HepG2 (cell line): Measurements from ENCODE around the gene NEURL2. TPM values are rescaled to one million over a fixed set of nuclear protein-coding genes. Genes with fewer than 3 reads are reported as not detected.

Source experiments
- ARHGAP35 ChIP-seq: sonication (generic); formaldehyde crosslinking; IDR thresholded peaks from 2 replicates; pipeline ENCODE4 v1.9.0; 2022; ENCODE audit warnings: mild to moderate bottlenecking, inconsistent platforms, moderate library complexity, missing genetic modification reagents, borderline replicate concordance
- ARNTL ChIP-seq: sonication (generic); formaldehyde crosslinking; IDR thresholded peaks from 2 replicates; pipeline ENCODE4 v1.4.0; 2020; ENCODE audit warnings: mild to moderate bottlenecking, missing genetic modification reagents
- HDAC2 ChIP-seq: sonication (generic); formaldehyde crosslinking; IDR thresholded peaks from 2 replicates; pipeline ENCODE4 v1.4.0; 2020; ENCODE audit warnings: missing genetic modification reagents
- KAT8 ChIP-seq: IDR thresholded peaks from 2 replicates; pipeline ENCODE4 v1.6.1; 2016; ENCODE audit warnings: missing genetic modification reagents, missing compliant biosample characterization
- KDM1A ChIP-seq: IDR thresholded peaks from 2 replicates; pipeline ENCODE4 v1.6.1; 2016; ENCODE audit warnings: missing compliant biosample characterization
- RBFOX2 ChIP-seq: fragments of 200-400 bp; formaldehyde crosslinking; IDR thresholded peaks from 2 replicates; pipeline ENCODE4 v1.6.1; 2017; ENCODE audit warnings: low read depth, mild to moderate bottlenecking, low read length
- RORA ChIP-seq: sonication (generic); formaldehyde crosslinking; IDR thresholded peaks from 2 replicates; pipeline ENCODE4 v1.5.0; 2020; ENCODE audit warnings: mild to moderate bottlenecking, missing genetic modification reagents, moderate library complexity
- SMAD1 ChIP-seq: sonication (generic); formaldehyde crosslinking; IDR thresholded peaks from 2 replicates; pipeline ENCODE4 v1.4.0; 2020; ENCODE audit warnings: missing genetic modification reagents, low read depth, mild to moderate bottlenecking, borderline replicate concordance
- ZNF224 ChIP-seq: sonication (generic); formaldehyde crosslinking; IDR thresholded peaks from 2 replicates; pipeline ENCODE4 v1.5.0; 2020; ENCODE audit warnings: mild to moderate bottlenecking, missing genetic modification reagents
- ZNF296 ChIP-seq: sonication (generic); formaldehyde crosslinking; conservative IDR thresholded peaks from 2 replicates; pipeline ENCODE4 v1.5.0; 2020; ENCODE audit warnings: mild to moderate bottlenecking, missing genetic modification reagents
- ZNF326 ChIP-seq: sonication (generic); formaldehyde crosslinking; IDR thresholded peaks from 2 replicates; pipeline ENCODE4 v1.4.0; 2020; ENCODE audit warnings: missing genetic modification reagents, borderline replicate concordance
- ZNF383 ChIP-seq: sonication (generic); formaldehyde crosslinking; IDR thresholded peaks from 2 replicates; pipeline ENCODE4 v1.4.0; 2020; ENCODE audit warnings: missing genetic modification reagents, mild to moderate bottlenecking, borderline replicate concordance
- ZNF570 ChIP-seq: sonication (generic); formaldehyde crosslinking; IDR thresholded peaks from 2 replicates; pipeline ENCODE4 v1.4.0; 2020; ENCODE audit warnings: mild to moderate bottlenecking, missing genetic modification reagents, borderline replicate concordance
- ZNF672 ChIP-seq: sonication (generic); formaldehyde crosslinking; IDR thresholded peaks from 2 replicates; pipeline ENCODE4 v1.8.1; 2022; ENCODE audit warnings: missing genetic modification reagents
- polyA plus RNA-seq, 8 experiments: library from polyadenylated mRNA; depleted of rRNA in 3 of 8; stranded (reverse) in 7 of 8; unstranded in 1 of 8; fragments of >200 nt; fragmentation: Illumina TruSeq in 4 of 8; extraction: Trizol in 4 of 8; gene quantifications; 2 replicates each; pipeline versions ENCODE4 v1.2.1 to v1.2.3, GENCODE V29; 2011 to 2016; ENCODE audit warnings: low read depth in 4 of 8, missing spikeins in 1 of 8, mixed read lengths in 1 of 8; ENCODE audit not compliant: insufficient read depth in 1 of 8
- total RNA-seq, 5 experiments: library from RNA; depleted of rRNA; stranded (reverse); fragments of >200 nt; fragmentation: Illumina TruSeq; extraction: Trizol; gene quantifications; 2 replicates each; pipeline ENCODE4 v1.2.3, GENCODE V29; 2016; ENCODE audit warnings: low read depth in 1 of 5
- TF ChIP-seq, protein P1 (sequence below), 2 experiments: IDR thresholded peaks; 2 replicates each; pipeline ENCODE4 v1.6.1; 2011 to 2012; ENCODE audit warnings: low read length in 2 of 2, borderline replicate concordance in 1 of 2, low read depth in 1 of 2, mild to moderate bottlenecking in 1 of 2, moderate library complexity in 1 of 2
- TF ChIP-seq, protein P2 (sequence below): sonication (generic); formaldehyde crosslinking; IDR thresholded peaks from 2 replicates; pipeline ENCODE4 v1.4.0; 2020; ENCODE audit warnings: missing genetic modification reagents, borderline replicate concordance
- TF ChIP-seq, protein P3 (sequence below): conservative IDR thresholded peaks from 2 replicates; pipeline ENCODE4 v1.6.1; 2018; ENCODE audit warnings: missing genetic modification reagents
- TF ChIP-seq, protein P4 (sequence below): sonication (generic); formaldehyde crosslinking; IDR thresholded peaks from 2 replicates; pipeline ENCODE4 v1.4.0; 2020; ENCODE audit warnings: missing genetic modification reagents, borderline replicate concordance

NEURL2 gene
- total and polyA plus RNA-seq, 2 of the 13 experiments (the other 11 are each of a cell fraction or from before 2014, with no cell fraction given) = 7.2 to 9.7 TPM

GRCh38 chr20:45857114-45857881 is 33.7 kb downstream of the NEURL2 start, which contains the start of the genes ACOT8 and ZSWIM3 (continued):
- TF ChIP-seq ARHGAP35 (CRISPR knock-in tag) (no peak), RBFOX2 (peak; percentile 84), ZNF672 (no peak), ZNF570 (no peak), HDAC2 (CRISPR knock-in tag) (no peak; the same call in none of the 2 replicates), RORA (no peak), KAT8 (CRISPR knock-in tag) (peak; percentile 99), KDM1A (no peak), SMAD1 (CRISPR knock-in tag) (no peak), ZNF296 (CRISPR knock-in tag) (peak; percentile 57; the same call in 1 of the 2 replicates), ZNF383 (CRISPR knock-in tag) (no peak), ZNF224 (peak; percentile 43), ZNF326 (CRISPR knock-in tag) (no peak), ARNTL (CRISPR knock-in tag) (no peak)
- TF ChIP-seq, protein P1, sequence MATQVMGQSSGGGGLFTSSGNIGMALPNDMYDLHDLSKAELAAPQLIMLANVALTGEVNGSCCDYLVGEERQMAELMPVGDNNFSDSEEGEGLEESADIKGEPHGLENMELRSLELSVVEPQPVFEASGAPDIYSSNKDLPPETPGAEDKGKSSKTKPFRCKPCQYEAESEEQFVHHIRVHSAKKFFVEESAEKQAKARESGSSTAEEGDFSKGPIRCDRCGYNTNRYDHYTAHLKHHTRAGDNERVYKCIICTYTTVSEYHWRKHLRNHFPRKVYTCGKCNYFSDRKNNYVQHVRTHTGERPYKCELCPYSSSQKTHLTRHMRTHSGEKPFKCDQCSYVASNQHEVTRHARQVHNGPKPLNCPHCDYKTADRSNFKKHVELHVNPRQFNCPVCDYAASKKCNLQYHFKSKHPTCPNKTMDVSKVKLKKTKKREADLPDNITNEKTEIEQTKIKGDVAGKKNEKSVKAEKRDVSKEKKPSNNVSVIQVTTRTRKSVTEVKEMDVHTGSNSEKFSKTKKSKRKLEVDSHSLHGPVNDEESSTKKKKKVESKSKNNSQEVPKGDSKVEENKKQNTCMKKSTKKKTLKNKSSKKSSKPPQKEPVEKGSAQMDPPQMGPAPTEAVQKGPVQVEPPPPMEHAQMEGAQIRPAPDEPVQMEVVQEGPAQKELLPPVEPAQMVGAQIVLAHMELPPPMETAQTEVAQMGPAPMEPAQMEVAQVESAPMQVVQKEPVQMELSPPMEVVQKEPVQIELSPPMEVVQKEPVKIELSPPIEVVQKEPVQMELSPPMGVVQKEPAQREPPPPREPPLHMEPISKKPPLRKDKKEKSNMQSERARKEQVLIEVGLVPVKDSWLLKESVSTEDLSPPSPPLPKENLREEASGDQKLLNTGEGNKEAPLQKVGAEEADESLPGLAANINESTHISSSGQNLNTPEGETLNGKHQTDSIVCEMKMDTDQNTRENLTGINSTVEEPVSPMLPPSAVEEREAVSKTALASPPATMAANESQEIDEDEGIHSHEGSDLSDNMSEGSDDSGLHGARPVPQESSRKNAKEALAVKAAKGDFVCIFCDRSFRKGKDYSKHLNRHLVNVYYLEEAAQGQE (IDR thresholded peaks at IDR 0.05; ENCODE audit: borderline replicate concordance in 1 of 2, low read depth in 1 of 2, low read length in 2 of 2) = peak in 1 of 2 experiments; percentile 66; a peak in 2 of 4 replicates
- TF ChIP-seq, protein P2, sequence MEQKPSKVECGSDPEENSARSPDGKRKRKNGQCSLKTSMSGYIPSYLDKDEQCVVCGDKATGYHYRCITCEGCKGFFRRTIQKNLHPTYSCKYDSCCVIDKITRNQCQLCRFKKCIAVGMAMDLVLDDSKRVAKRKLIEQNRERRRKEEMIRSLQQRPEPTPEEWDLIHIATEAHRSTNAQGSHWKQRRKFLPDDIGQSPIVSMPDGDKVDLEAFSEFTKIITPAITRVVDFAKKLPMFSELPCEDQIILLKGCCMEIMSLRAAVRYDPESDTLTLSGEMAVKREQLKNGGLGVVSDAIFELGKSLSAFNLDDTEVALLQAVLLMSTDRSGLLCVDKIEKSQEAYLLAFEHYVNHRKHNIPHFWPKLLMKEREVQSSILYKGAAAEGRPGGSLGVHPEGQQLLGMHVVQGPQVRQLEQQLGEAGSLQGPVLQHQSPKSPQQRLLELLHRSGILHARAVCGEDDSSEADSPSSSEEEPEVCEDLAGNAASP (CRISPR knock-in tag) = peak; percentile 51
- TF ChIP-seq, protein P3, sequence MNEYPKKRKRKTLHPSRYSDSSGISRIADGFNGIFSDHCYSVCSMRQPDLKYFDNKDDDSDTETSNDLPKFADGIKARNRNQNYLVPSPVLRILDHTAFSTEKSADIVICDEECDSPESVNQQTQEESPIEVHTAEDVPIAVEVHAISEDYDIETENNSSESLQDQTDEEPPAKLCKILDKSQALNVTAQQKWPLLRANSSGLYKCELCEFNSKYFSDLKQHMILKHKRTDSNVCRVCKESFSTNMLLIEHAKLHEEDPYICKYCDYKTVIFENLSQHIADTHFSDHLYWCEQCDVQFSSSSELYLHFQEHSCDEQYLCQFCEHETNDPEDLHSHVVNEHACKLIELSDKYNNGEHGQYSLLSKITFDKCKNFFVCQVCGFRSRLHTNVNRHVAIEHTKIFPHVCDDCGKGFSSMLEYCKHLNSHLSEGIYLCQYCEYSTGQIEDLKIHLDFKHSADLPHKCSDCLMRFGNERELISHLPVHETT (CRISPR knock-in tag) = peak; percentile 71; the same call in 1 of the 2 replicates
- TF ChIP-seq, protein P4, sequence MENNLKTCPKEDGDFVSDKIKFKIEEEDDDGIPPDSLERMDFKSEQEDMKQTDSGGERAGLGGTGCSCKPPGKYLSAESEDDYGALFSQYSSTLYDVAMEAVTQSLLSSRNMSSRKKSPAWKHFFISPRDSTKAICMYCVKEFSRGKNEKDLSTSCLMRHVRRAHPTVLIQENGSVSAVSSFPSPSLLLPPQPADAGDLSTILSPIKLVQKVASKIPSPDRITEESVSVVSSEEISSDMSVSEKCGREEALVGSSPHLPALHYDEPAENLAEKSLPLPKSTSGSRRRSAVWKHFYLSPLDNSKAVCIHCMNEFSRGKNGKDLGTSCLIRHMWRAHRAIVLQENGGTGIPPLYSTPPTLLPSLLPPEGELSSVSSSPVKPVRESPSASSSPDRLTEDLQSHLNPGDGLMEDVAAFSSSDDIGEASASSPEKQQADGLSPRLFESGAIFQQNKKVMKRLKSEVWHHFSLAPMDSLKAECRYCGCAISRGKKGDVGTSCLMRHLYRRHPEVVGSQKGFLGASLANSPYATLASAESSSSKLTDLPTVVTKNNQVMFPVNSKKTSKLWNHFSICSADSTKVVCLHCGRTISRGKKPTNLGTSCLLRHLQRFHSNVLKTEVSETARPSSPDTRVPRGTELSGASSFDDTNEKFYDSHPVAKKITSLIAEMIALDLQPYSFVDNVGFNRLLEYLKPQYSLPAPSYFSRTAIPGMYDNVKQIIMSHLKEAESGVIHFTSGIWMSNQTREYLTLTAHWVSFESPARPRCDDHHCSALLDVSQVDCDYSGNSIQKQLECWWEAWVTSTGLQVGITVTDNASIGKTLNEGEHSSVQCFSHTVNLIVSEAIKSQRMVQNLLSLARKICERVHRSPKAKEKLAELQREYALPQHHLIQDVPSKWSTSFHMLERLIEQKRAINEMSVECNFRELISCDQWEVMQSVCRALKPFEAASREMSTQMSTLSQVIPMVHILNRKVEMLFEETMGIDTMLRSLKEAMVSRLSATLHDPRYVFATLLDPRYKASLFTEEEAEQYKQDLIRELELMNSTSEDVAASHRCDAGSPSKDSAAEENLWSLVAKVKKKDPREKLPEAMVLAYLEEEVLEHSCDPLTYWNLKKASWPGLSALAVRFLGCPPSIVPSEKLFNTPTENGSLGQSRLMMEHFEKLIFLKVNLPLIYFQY (CRISPR knock-in tag) = no peak; the same call in 1 of the 2 replicates
